Measurements from ENCODE around the gene UBAC1.
"Not testable (repeated sequence)": the region's sequence is repeated elsewhere in the genome, so short reads cannot be mapped to it uniquely, and the experiment has no call there.

The UBAC1 gene

GRCh38 chr9:135902655-135903357, 58.4 kb downstream of the UBAC1 start:
- DNase-seq = no peak

GRCh38 chr9:135901826-135902225, 59.3 kb downstream of the UBAC1 start:
- no peak for DNase-seq

- DNase-seq = no peak
Measured at GRCh38 chr9:135901031-135901758, 60.0 kb downstream of the UBAC1 start.

- DNase-seq = no peak
Measured at GRCh38 chr9:135898634-135899407, 62.4 kb downstream of the UBAC1 start.

GRCh38 chr9:135896626-135897025, 64.5 kb downstream of the UBAC1 start:
- no peak for DNase-seq

- DNase-seq = no peak
Measured at GRCh38 chr9:135896205-135896604, 65.0 kb downstream of the UBAC1 start.

- DNase-seq = no peak
Measured at GRCh38 chr9:135895202-135895848, 65.8 kb downstream of the UBAC1 start.

GRCh38 chr9:135893104-135893503, 68.1 kb downstream of the UBAC1 start:
- DNase-seq = no peak

GRCh38 chr9:135892327-135892726, 68.8 kb downstream of the UBAC1 start:
- DNase-seq = not testable (repeated sequence)

GRCh38 chr9:135891027-135891631, 70.0 kb downstream of the UBAC1 start:
- DNase-seq = no peak

- no peak for DNase-seq
Measured at GRCh38 chr9:135890190-135891026, 70.8 kb downstream of the UBAC1 start.

GRCh38 chr9:135889564-135890189, 71.5 kb downstream of the UBAC1 start:
- no peak for DNase-seq

- DNase-seq = no peak
Measured at GRCh38 chr9:135888766-135889394, 72.3 kb downstream of the UBAC1 start.

GRCh38 chr9:135888126-135888765, 72.9 kb downstream of the UBAC1 start:
- DNase-seq = no peak

- peak in 5 of 51 donors; percentile 29 to 49 (median 37) for DNase-seq
Measured at GRCh38 chr9:135887585-135888050, 73.6 kb downstream of the UBAC1 start.

- DNase-seq = peak in 30 of 51 donors; percentile 21 to 77 (median 48)
Measured at GRCh38 chr9:135887021-135887507, 74.1 kb downstream of the UBAC1 start.

GRCh38 chr9:135886147-135886981, 74.8 kb downstream of the UBAC1 start:
- DNase-seq = peak in 16 of 51 donors; percentile 27 to 71 (median 44)
